Epithelial cell of proximal tubule (primary cell): Measurements from ENCODE around the gene ZNF770. TPM values are rescaled to one million over a fixed set of nuclear protein-coding genes. Genes with fewer than 3 reads are reported as not detected.
"Not testable (repeated sequence)": the region's sequence is repeated elsewhere in the genome, so short reads cannot be mapped to it uniquely, and the experiment has no call there.

Experiments used
- DNase-seq: peaks from one replicate; pipeline ENCODE4 v3.0.0-alpha.2; 2011; ENCODE audit warnings: low read depth
- H3K4me3 ChIP-seq: 2 replicates; pipeline ENCODE4 v1.5.1; 2011; ENCODE audit warnings: low read depth, mild to moderate bottlenecking, low read length
- total RNA-seq: library from RNA; depleted of rRNA; stranded (reverse); fragments of >200 nt; gene quantifications from 2 replicates; pipeline ENCODE4 v1.2.3, GENCODE V29; 2015
- TF ChIP-seq, protein P1 (sequence below): conservative IDR thresholded peaks from 2 replicates; pipeline ENCODE4 v1.5.1; 2012; ENCODE audit warnings: low read depth, mild to moderate bottlenecking, low read length

ZNF770 gene
- total RNA-seq, 1 donor from 2014 or later: 19.3 TPM

- no peak for DNase-seq
- TF ChIP-seq, protein P1, sequence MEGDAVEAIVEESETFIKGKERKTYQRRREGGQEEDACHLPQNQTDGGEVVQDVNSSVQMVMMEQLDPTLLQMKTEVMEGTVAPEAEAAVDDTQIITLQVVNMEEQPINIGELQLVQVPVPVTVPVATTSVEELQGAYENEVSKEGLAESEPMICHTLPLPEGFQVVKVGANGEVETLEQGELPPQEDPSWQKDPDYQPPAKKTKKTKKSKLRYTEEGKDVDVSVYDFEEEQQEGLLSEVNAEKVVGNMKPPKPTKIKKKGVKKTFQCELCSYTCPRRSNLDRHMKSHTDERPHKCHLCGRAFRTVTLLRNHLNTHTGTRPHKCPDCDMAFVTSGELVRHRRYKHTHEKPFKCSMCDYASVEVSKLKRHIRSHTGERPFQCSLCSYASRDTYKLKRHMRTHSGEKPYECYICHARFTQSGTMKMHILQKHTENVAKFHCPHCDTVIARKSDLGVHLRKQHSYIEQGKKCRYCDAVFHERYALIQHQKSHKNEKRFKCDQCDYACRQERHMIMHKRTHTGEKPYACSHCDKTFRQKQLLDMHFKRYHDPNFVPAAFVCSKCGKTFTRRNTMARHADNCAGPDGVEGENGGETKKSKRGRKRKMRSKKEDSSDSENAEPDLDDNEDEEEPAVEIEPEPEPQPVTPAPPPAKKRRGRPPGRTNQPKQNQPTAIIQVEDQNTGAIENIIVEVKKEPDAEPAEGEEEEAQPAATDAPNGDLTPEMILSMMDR: no peak
- no peak overlapping the region for H3K4me3 ChIP-seq
Observed at GRCh38 chr15:34953851-34954250, 34.2 kb downstream of the ZNF770 start.

DNA sequence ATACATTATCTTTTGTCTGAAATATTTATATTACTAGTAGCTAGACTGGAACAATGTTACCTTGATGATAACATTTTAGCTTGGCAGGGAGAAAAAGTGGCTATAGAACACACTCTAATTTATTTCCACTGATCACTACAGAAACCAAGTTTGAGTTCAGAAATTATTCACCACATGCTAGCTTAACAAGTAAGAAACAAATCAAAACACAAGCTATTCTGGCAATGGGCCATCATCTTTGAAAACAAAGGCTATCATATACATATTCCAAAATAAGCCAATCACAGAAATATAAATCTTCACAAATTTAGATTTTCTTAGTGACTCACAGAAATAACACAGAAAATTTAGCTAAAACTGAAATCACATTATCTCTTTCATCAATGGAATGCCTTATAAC lies 35.6 kb downstream of the ZNF770 start:
- TF ChIP-seq, protein P1: no peak
- no peak overlapping the region for H3K4me3 ChIP-seq
- no peak for DNase-seq

DNA sequence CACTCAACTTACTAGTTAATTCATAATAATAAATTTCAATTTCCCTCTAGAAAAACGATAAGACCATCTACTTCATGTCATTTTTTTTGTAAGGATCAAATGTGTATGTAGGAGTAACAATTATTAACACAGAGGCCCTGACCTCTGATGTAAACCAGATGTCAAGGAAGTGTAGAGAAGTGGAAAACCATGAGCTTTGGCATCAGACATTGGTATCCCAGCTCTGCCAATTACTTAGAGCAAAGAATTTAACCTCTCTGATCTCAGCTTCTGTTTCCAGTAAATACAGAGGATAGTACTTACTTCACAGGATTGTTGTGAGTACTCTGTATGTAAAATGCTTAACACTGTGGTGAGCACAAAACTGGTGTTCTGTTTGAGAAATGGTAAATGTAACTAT lies 36.1 kb downstream of the ZNF770 start:
- no peak for DNase-seq
- TF ChIP-seq, protein P1: no peak
- no peak overlapping the region for H3K4me3 ChIP-seq

- no peak for DNase-seq
- H3K4me3 ChIP-seq: no peak overlapping the region
- TF ChIP-seq, protein P1: no peak
Observed at GRCh38 chr15:34944936-34945335, 43.2 kb downstream of the ZNF770 start.

GRCh38 chr15:34943711-34944110 lies 44.4 kb downstream of the ZNF770 start:
- no peak for DNase-seq
- H3K4me3 ChIP-seq: no peak overlapping the region
- TF ChIP-seq, protein P1: no peak

- H3K4me3 ChIP-seq, DNase-seq: not testable (repeated sequence)
Observed at GRCh38 chr15:34943264-34943663, 44.8 kb downstream of the ZNF770 start.

DNA sequence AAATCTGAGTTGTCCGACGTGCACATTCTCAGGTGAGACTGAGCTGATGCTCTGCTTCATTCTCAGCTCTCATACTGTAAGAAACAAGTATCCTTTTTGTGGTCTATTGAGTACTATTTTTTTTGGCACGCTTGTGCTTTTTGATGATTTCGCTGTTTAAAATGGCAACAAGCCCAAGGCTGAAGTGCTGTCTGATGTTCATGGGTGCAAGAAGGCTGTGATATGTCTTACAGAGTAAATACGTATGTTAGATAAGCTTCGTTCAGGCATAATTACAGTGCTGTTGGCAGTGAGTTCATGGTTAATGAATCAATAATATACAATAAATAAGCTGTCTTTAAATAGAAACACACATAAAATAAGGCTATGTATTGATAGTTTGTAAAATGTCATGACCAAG lies 45.7 kb downstream of the ZNF770 start:
- DNase-seq: no peak
- H3K4me3 ChIP-seq: no peak overlapping the region
- TF ChIP-seq, protein P1: no peak

GRCh38 chr15:34941831-34942230 lies 46.3 kb downstream of the ZNF770 start:
- no peak for DNase-seq
- TF ChIP-seq, protein P1: no peak
- H3K4me3 ChIP-seq: no peak overlapping the region
